ENCODE measurements around the gene MYH10.
A peak's percentile ranks its signal among the peaks of the same experiment; 100 is the strongest.

Gene MYH10

GRCh38 chr17:8674344-8675305 lies 44.1 kb upstream of the MYH10 start:
- peaks cover 7% of the 10 kb centered on the region for H3K9me3 ChIP-seq (ENCODE audit: control insufficient read depth, insufficient read depth, low read depth, low read length)
- H3K4me1 ChIP-seq (ENCODE audit: control insufficient read depth, insufficient read depth, low read length): peaks cover 29% of the 10 kb centered on the region
- no peak overlapping the region for H3K4me3 ChIP-seq (ENCODE audit: low read depth, low read length)
- peak; percentile 21; the same call in 1 of the 2 replicates for TF ChIP-seq GLIS1 (tag by site-specific recombination; IDR thresholded peaks at IDR 0.05)
- no peak for TF ChIP-seq MZF1 (tag by site-specific recombination; IDR thresholded peaks at IDR 0.05; ENCODE audit: borderline replicate concordance)
- TF ChIP-seq SCRT1 (tag by site-specific recombination; IDR thresholded peaks at IDR 0.05; ENCODE audit: borderline replicate concordance): no peak
- no peak for TF ChIP-seq ZNF623 (tag by site-specific recombination; IDR thresholded peaks at IDR 0.05)
- TF ChIP-seq, protein P1, sequence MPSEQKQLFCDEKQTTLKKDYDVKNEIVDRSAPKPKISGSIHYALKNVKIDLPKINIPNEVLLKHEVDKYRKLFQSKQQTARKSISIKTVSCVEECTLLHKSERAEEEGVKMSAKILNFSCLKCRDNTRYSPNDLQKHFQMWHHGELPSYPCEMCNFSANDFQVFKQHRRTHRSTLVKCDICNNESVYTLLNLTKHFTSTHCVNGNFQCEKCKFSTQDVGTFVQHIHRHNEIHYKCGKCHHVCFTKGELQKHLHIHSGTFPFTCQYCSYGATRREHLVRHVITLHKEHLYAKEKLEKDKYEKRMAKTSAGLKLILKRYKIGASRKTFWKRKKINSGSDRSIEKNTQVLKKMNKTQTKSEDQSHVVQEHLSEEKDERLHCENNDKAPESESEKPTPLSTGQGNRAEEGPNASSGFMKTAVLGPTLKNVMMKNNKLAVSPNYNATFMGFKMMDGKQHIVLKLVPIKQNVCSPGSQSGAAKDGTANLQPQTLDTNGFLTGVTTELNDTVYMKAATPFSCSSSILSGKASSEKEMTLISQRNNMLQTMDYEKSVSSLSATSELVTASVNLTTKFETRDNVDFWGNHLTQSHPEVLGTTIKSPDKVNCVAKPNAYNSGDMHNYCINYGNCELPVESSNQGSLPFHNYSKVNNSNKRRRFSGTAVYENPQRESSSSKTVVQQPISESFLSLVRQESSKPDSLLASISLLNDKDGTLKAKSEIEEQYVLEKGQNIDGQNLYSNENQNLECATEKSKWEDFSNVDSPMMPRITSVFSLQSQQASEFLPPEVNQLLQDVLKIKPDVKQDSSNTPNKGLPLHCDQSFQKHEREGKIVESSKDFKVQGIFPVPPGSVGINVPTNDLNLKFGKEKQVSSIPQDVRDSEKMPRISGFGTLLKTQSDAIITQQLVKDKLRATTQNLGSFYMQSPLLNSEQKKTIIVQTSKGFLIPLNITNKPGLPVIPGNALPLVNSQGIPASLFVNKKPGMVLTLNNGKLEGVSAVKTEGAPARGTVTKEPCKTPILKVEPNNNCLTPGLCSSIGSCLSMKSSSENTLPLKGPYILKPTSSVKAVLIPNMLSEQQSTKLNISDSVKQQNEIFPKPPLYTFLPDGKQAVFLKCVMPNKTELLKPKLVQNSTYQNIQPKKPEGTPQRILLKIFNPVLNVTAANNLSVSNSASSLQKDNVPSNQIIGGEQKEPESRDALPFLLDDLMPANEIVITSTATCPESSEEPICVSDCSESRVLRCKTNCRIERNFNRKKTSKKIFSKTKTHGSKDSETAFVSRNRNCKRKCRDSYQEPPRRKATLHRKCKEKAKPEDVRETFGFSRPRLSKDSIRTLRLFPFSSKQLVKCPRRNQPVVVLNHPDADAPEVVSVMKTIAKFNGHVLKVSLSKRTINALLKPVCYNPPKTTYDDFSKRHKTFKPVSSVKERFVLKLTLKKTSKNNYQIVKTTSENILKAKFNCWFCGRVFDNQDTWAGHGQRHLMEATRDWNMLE (tag by site-specific recombination; conservative IDR thresholded peaks at IDR 0.05; ENCODE audit: low read depth): no peak
- TF ChIP-seq ZNF600 (tag by site-specific recombination; IDR thresholded peaks at IDR 0.05): no peak
- TF ChIP-seq ZNF341 (tag by site-specific recombination; IDR thresholded peaks at IDR 0.05; ENCODE audit: low read depth): no peak
- no peak for TF ChIP-seq ZNF19 (tag by site-specific recombination; IDR thresholded peaks at IDR 0.05; ENCODE audit: low read depth)
- no peak for TF ChIP-seq INSM2 (tag by site-specific recombination; IDR thresholded peaks at IDR 0.05)
- peak overlapping the region; percentile 49; the same call in 1 of the 2 replicates for H3K27ac ChIP-seq (ENCODE audit: extremely low read depth, low read depth, low read length)
- ChIA-PET CTCF (interaction anchor here (0.6 to 1.1 kb wide), 2 partner anchors 15 to 74 kb away, joined by 3 to 4 read pairs; no protein-coding TSS in a partner anchor), POLR2A (no interaction called here)
- H3K36me3 ChIP-seq (ENCODE audit: control insufficient read depth in 2 of 2, insufficient read depth in 1 of 2, low read length in 2 of 2): no peaks in the 10 kb centered on the region

- no peak overlapping the region for H3K4me3 ChIP-seq (ENCODE audit: low read depth, low read length)
- ChIA-PET POLR2A (no interaction called here), CTCF (interaction anchor here (0.6 to 1.1 kb wide), 3 partner anchors 14 to 577 kb away, joined by 3 to 4 read pairs (median 3); no protein-coding TSS in a partner anchor)
- no peaks in the 10 kb centered on the region for H3K36me3 ChIP-seq (ENCODE audit: control insufficient read depth in 2 of 2, insufficient read depth in 1 of 2, low read length in 2 of 2)
- H3K4me1 ChIP-seq (ENCODE audit: control insufficient read depth, insufficient read depth, low read length): peaks cover 35% of the 10 kb centered on the region
- H3K27ac ChIP-seq (ENCODE audit: extremely low read depth, low read depth, low read length): peak overlapping the region; percentile 49; the same call in 1 of the 2 replicates
- peaks cover 5% of the 10 kb centered on the region for H3K9me3 ChIP-seq (ENCODE audit: control insufficient read depth, insufficient read depth, low read depth, low read length)
- TF ChIP-seq ZSCAN23 (tag by site-specific recombination; IDR thresholded peaks at IDR 0.05) (no peak), ZNF155 (tag by site-specific recombination; IDR thresholded peaks at IDR 0.05) (no peak), ZSCAN4 (tag by site-specific recombination; IDR thresholded peaks at IDR 0.05) (0 out of 2 replicates have a peak, but pooled peaks have one; percentile 18), ZBTB17 (tag by site-specific recombination; IDR thresholded peaks at IDR 0.05) (0 out of 2 replicates have a peak, but pooled peaks have one; percentile 28), FEZF1 (tag by site-specific recombination; IDR thresholded peaks at IDR 0.05) (peak; percentile 19; the same call in 1 of the 2 replicates), ZNF585B (tag by site-specific recombination; IDR thresholded peaks at IDR 0.05) (0 out of 2 replicates have a peak, but pooled peaks have one; percentile 0), ZNF174 (tag by site-specific recombination; IDR thresholded peaks at IDR 0.05) (no peak), ZBTB8A (tag by site-specific recombination; IDR thresholded peaks at IDR 0.05) (no peak), ZFHX2 (tag by site-specific recombination; conservative IDR thresholded peaks at IDR 0.05) (no peak), OVOL3 (tag by site-specific recombination; IDR thresholded peaks at IDR 0.05) (no peak), ZNF2 (tag by site-specific recombination; IDR thresholded peaks at IDR 0.05) (no peak), ZNF23 (tag by site-specific recombination; IDR thresholded peaks at IDR 0.05; ENCODE audit: borderline replicate concordance) (no peak), ZNF600 (tag by site-specific recombination; IDR thresholded peaks at IDR 0.05) (no peak), GLIS1 (tag by site-specific recombination; IDR thresholded peaks at IDR 0.05) (peak; percentile 47; the same call in 1 of the 2 replicates)
- TF ChIP-seq, protein P2, sequence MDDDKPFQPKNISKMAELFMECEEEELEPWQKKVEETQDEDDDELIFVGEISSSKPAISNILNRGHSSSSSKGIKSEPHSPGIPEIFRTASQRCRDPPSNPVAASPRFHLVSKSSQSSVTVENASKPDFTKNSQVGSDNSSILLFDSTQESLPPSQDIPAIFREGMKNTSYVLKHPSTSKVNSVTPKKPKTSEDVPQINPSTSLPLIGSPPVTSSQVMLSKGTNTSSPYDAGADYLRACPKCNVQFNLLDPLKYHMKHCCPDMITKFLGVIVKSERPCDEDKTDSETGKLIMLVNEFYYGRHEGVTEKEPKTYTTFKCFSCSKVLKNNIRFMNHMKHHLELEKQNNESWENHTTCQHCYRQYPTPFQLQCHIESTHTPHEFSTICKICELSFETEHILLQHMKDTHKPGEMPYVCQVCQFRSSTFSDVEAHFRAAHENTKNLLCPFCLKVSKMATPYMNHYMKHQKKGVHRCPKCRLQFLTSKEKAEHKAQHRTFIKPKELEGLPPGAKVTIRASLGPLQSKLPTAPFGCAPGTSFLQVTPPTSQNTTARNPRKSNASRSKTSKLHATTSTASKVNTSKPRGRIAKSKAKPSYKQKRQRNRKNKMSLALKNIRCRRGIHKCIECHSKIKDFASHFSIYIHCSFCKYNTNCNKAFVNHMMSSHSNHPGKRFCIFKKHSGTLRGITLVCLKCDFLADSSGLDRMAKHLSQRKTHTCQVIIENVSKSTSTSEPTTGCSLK (tag by site-specific recombination; IDR thresholded peaks at IDR 0.05): no peak
Observed at GRCh38 chr17:8673612-8674011, 43.1 kb upstream of the MYH10 start.
